ENCODE measurements around the gene SUPT20HL2. TPM values are rescaled to one million over a fixed set of nuclear protein-coding genes. Genes with fewer than 3 reads are reported as not detected.

SUPT20HL2 gene
- total and polyA plus RNA-seq, 2 donors (not counting 1 experiment from before 2014, with no cell fraction given), result not detected

GRCh38 chrX:24306440-24306839, 7.4 kb downstream of the SUPT20HL2 start:
- Mint-ChIP-seq H3K4me3 (no peak overlapping the region), H3K9me3 (ENCODE audit: insufficient read depth) (no peaks in the 10 kb centered on the region), H3K4me1 (no peaks in the 10 kb centered on the region), H3K27me3 (no peaks in the 10 kb centered on the region), H3K27ac (no peak overlapping the region)
- H4K20me1 ChIP-seq (ENCODE audit: control insufficient read depth, insufficient read depth, low read length, poor library complexity, severe bottlenecking), result no peaks in the 10 kb centered on the region
- no peak overlapping the region for H3K27ac ChIP-seq (ENCODE audit: low read length in 2 of 2)
- WGBS (ENCODE audit: insufficient coverage), result no CpG with 5 or more reads among the region's 6 CpGs
- ChIA-PET CTCF (no interaction called here), POLR2A (no interaction called here)
- no peaks in the 10 kb centered on the region for H3K36me3 ChIP-seq (replicated peaks in 1 of 2; ENCODE audit: control extremely low read depth in 1 of 2, control insufficient read depth in 1 of 2, extremely low read depth in 1 of 2, insufficient read depth in 2 of 2, low read length in 1 of 2)
- no peak overlapping the region for H3K9ac ChIP-seq (ENCODE audit: low read length)
- no peak overlapping the region for H2AFZ ChIP-seq (ENCODE audit: insufficient read depth, low read depth, low read length, poor library complexity, severe bottlenecking)
- TF ChIP-seq EZH2 (IDR thresholded peaks at IDR 0.05; ENCODE audit: borderline replicate concordance, insufficient read depth, low read depth, low read length, poor library complexity, severe bottlenecking), result no peak
- no peak for TF ChIP-seq CTCF (IDR thresholded peaks at IDR 0.05)
- H3K27me3 ChIP-seq (replicated peaks in 1 of 4; ENCODE audit: control extremely low read depth in 1 of 4, control insufficient read depth in 3 of 4, insufficient read depth in 4 of 4, low read length in 3 of 4), result no peaks in the 10 kb centered on the region
- no peaks in the 10 kb centered on the region for H3K9me3 ChIP-seq (ENCODE audit: control extremely low read depth in 1 of 3, control insufficient read depth in 2 of 3, insufficient read depth in 1 of 3, low read length in 2 of 3)
- no peak overlapping the region for H3K4me2 ChIP-seq (replicated peaks; ENCODE audit: low read depth, low read length, poor library complexity, severe bottlenecking)
- H3K4me1 ChIP-seq (ENCODE audit: control insufficient read depth in 2 of 2, insufficient read depth in 2 of 2, low read length in 2 of 2), result no peaks in the 10 kb centered on the region
- ATAC-seq (ENCODE audit: low read depth), result no peak
- intact Hi-C loops (cut with micrococcal nuclease), result no loop called here
- no peaks in the 10 kb centered on the region for H3K79me2 ChIP-seq (ENCODE audit: control insufficient read depth, insufficient read depth, low read length)
- DNase-seq, result no peak
- H3K4me3 ChIP-seq (ENCODE audit: control extremely low read depth in 1 of 5, extremely low read depth in 1 of 5, insufficient read depth in 1 of 5, low read depth in 2 of 5, low read length in 4 of 5), result no peak overlapping the region

- Histone ChIP-seq H3K4me2 (replicated peaks; ENCODE audit: low read depth, low read length, poor library complexity, severe bottlenecking) (no peak overlapping the region), H3K9me3 (ENCODE audit: control extremely low read depth in 1 of 3, control insufficient read depth in 2 of 3, insufficient read depth in 1 of 3, low read length in 2 of 3) (no peaks in the 10 kb centered on the region), H2AFZ (ENCODE audit: insufficient read depth, low read depth, low read length, poor library complexity, severe bottlenecking) (no peak overlapping the region), H3K27me3 (replicated peaks in 1 of 4; ENCODE audit: control extremely low read depth in 1 of 4, control insufficient read depth in 3 of 4, insufficient read depth in 4 of 4, low read length in 3 of 4) (peaks cover 0 to 2% (median 0%) of the 10 kb centered on the region in 4 experiments), H3K4me1 (ENCODE audit: control insufficient read depth in 2 of 2, insufficient read depth in 2 of 2, low read length in 2 of 2) (no peaks in the 10 kb centered on the region), H4K20me1 (ENCODE audit: control insufficient read depth, insufficient read depth, low read length, poor library complexity, severe bottlenecking) (no peaks in the 10 kb centered on the region), H3K27ac (ENCODE audit: low read length in 2 of 2) (no peak overlapping the region), H3K79me2 (ENCODE audit: control insufficient read depth, insufficient read depth, low read length) (no peaks in the 10 kb centered on the region), H3K36me3 (replicated peaks in 1 of 2; ENCODE audit: control extremely low read depth in 1 of 2, control insufficient read depth in 1 of 2, extremely low read depth in 1 of 2, insufficient read depth in 2 of 2, low read length in 1 of 2) (no peaks in the 10 kb centered on the region), H3K9ac (ENCODE audit: low read length) (no peak overlapping the region), H3K4me3 (ENCODE audit: control extremely low read depth in 1 of 5, extremely low read depth in 1 of 5, insufficient read depth in 1 of 5, low read depth in 2 of 5, low read length in 4 of 5) (no peak overlapping the region)
- no peaks in the 10 kb centered on the region for H3K27me3 Mint-ChIP-seq
- no peak overlapping the region for H3K27ac Mint-ChIP-seq
- ATAC-seq (ENCODE audit: low read depth) (no peak), DNase-seq (no peak)
- ChIA-PET CTCF (no interaction called here), POLR2A (no interaction called here)
- no CpG with 5 or more reads among the region's 7 CpGs for WGBS (ENCODE audit: insufficient coverage)
- intact Hi-C loops (cut with micrococcal nuclease), result no loop called here
- no peak overlapping the region for H3K4me3 Mint-ChIP-seq
- H3K4me1 Mint-ChIP-seq, result no peaks in the 10 kb centered on the region
- H3K9me3 Mint-ChIP-seq (ENCODE audit: insufficient read depth), result no peaks in the 10 kb centered on the region
- no peak for TF ChIP-seq EZH2 (IDR thresholded peaks at IDR 0.05; ENCODE audit: borderline replicate concordance, insufficient read depth, low read depth, low read length, poor library complexity, severe bottlenecking)
- no peak for TF ChIP-seq CTCF (IDR thresholded peaks at IDR 0.05)
These were observed 8.0 kb downstream of the SUPT20HL2 start for GRCh38 chrX:24305905-24306304.
